Measurements from ENCODE around the gene VWCE.

Gene VWCE

DNA sequence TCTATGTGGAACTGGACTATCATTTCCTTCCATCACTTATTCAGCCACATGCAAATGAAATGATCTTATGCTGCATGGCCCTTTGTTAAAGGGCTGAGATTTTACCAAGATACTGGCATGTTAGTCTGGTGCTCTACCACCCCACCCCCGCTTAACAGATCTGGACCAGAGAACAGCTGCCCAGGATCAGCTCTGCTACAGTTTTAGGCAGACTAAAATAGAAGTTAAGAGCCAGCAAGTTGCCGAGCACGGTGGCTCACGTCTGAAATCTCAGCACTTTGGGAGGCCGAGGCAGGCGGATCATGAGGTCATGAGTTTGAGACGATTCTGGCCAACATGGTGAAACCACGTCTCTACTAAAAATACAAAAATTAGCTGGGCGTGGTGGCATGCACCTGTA lies 33.2 kb upstream of the VWCE start:
- DNase-seq (ENCODE audit: low read depth in 1 of 2, low spot score in 1 of 2), result no peak

DNA sequence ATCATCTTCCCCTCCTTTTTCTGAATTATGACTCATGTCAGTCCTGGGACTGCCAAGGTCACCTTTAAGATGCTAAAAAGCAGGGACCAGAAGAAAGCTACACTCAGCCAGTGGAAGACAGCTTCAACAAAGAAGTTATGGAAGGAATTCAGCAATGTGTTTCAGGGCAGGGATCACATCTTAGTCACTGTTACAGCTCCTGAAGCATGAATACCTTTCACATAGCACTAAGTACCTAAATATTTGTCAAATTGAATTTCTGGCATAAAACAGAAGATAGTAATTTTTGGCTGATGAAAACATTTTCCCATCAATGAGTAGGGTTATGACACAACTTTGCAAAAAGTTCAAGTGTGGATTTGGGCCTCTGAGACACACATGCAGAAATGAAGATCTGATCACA lies 32.6 kb upstream of the VWCE start:
- no peak for DNase-seq (ENCODE audit: low read depth in 1 of 2, low spot score in 1 of 2)

DNA sequence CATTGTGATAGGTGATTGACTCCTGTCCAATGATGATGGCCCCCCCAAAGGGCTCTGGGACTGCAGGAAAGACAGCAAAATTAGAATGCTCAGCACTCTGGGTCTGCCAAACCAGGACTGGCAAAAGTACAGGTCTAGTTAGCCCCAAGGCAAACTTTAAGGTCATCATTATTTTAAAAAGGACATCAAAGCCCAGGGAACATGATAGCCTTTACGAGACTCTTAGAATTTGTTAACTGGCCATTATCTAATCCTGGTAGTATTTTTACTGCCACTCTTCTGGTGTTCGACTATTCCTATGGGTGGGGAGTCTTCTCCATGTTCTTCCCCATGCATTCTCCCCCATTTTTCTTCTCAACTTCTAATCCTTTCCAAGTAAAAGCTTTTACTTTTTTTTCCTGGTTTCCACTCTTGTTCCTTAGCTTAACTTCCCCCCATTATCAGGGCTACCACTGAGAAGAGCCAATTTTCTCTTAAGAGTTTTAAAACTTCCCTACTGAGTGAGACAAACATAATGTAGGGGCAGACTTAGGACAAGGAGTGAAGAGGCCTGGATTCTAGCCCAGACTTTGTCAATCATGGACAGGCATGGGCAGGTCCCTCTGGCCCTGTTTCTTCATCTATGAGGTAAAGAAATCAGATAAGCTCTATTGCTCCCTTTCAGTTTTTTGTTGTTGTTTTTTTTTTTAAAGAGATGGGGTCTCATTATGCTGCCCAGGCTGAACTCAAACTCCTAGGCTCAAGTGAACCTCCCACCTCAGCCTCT lies 30.7 kb upstream of the VWCE start:
- no peak for DNase-seq (ENCODE audit: low read depth in 1 of 2, low spot score in 1 of 2)

DNA sequence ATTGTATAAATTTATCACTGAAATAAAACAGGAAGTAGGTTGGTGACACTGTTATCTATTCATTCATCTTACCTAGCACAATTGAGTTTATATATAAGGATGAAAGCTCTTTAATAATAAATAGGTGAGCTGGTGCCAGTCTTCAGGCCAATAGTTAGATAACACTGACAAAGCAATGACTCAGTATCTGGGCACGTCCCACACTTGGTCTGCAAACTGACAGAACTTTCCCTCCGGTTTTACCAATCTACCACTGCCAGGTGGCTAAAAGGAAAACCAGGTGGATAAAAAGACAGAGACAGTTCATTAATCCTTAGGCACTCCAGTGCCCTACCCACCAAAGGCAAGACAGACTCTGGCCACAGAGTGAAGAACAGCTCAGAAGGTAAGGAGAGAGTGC lies 20.1 kb upstream of the VWCE start:
- DNase-seq (ENCODE audit: low read depth in 1 of 2, low spot score in 1 of 2), result no peak

DNA sequence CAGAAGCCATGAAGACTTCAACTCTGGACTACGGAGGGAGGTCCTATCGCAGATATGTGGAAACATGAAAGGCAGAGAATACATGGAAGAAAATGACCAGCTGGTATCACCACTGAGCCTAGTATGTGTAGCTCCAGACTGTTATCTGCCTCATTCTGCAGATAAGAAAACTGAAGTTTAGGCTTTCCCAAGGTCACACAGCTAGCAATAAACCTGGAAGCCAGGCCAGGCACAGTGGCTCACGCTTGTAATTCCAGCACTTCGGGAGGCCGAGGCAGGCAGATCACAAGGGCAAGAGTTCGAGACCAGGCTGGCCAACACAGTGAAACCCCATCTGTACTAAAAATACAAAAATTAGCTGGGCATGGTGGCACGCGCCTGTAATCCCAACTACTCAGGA lies 15.6 kb upstream of the VWCE start:
- DNase-seq (ENCODE audit: low read depth in 1 of 2, low spot score in 1 of 2), result no peak

DNA sequence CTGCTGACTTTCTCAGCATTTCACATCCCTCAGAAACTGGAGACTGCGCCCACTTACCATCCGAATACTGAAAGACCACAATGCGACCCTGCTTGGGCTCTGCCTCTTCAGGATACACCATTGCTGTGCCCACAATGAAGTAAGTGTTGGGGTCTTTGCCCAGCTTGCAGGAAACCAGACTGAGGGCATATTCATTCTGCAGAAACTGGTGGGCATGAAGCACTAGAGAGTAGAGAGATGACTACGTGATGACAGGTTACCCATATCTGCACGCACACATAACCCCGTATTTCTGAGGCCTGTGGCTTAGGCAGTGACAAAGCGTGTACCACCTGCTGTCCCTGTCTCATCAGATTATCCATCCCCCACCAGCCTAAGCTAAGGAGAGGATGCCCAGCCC lies 14.6 kb upstream of the VWCE start:
- no peak for DNase-seq (ENCODE audit: low read depth in 1 of 2, low spot score in 1 of 2)

DNA sequence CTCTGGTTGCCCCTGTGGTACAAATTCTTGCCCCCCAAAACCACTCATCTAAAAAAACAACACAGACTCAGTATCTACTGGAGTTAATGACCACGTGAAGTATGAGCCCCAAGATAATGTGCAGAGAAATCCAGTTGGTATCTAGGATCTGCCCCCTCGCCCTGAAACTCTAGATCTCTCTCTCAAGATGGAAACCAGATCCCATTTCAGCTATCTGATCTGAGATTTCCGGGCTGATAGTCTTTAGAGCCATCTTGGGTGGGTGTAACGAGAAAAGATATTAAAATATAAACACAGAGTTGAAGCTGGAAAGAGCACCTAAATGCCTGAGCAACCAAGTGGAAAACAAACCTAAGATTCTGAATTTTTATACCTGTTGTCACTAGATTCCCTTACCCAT lies 14.0 kb upstream of the VWCE start:
- no peak for DNase-seq (ENCODE audit: low read depth in 1 of 2, low spot score in 1 of 2)

DNA sequence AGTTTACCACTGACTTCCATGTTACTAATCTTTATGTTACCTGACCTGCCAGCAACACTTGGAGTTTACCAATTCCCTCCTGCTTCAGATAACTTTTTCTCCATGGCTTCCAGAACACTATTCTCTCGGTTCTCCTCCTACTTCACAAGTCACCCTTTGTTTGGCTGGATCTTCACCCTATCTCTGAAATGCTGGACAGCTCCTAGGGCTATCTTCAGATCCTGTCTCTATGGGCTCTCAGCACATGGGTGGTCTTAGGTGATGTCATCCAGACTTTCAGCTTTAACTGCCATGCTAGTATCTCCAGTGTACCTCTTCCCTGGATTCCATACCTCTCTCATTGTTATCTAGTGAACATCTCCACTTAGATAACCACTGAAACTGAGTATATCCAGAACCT lies 12.2 kb upstream of the VWCE start:
- no peak for DNase-seq (ENCODE audit: low read depth in 1 of 2, low spot score in 1 of 2)

DNA sequence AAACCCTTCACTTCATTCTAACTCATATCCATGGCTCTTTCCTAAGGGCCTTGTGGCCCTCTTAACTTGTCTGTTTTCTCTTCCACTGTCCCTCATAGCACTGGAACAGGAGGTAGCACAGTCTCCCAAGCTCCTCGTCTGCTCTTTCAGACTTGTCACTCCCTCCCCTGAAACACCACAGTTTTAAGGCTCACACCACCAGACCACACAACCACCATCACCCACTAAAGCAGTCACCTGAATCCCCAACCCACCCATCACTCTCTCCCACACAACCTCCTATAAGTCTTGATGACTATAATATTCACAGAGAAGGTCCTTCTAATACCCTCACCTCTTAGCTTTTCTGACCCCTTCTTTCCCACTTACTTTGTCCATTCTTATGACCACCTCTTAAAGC lies 11.1 kb upstream of the VWCE start:
- no peak for DNase-seq (ENCODE audit: low read depth in 1 of 2, low spot score in 1 of 2)

DNA sequence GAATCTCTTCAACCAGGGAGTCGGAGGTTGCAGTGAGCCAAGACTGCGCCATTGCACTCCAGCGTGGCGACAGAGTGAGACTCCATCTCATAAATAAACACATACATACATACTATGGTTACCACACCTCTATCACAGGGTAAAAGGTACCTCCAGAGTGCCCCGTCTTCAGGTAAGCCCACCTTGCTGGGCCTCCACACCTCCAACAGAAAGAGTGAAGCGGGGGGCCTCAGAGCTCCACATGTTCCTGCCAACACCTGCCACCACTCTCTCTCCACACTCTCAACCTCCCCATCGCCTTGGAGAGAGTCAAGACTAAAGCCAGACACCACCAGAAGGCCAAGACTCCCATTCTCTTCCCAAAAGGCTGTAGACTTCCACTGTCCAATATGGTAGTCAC lies 10.3 kb upstream of the VWCE start:
- DNase-seq (ENCODE audit: low read depth in 1 of 2, low spot score in 1 of 2), result no peak

DNA sequence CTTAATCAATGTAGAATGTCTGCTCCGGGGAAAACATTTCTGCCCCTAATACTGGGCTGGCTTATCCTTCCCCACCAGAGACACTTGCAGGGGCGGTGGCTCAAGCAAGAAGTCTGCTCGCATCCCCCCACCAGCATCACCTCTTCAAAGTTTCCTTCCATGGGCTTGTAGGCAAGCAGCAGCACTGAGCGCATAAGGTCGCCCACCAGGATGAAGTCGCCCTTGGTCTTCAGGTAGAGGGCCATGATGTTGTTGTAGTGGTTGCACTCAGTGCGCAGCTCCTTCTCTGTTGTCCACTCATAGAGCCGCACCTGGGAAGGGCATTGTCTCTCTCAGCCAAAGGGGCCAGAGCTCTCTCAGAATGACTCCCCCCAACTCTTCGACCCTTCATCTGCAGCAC lies 8.6 kb upstream of the VWCE start:
- no peak for DNase-seq (ENCODE audit: low read depth in 1 of 2, low spot score in 1 of 2)

DNA sequence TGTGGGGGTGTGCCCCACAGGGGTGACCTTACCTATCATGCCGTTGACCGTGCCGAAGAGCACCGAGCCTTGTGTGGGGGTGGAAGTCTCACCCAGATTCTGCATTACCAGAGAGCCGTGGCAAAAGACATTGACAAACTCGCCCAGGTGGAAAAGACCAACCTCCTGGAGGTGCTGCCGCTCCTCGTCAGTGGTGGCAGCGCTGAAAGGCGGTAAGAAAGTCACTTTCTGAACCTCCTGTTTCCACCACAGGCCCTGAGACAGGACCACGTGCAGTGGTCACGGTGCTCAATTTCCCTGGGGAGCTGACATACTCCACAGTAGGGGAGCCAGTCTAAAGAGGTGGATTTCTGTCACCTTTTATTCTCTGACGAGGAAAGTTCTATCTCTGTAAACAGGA lies 7.4 kb upstream of the VWCE start:
- DNase-seq (ENCODE audit: low read depth in 1 of 2, low spot score in 1 of 2), result no peak

DNA sequence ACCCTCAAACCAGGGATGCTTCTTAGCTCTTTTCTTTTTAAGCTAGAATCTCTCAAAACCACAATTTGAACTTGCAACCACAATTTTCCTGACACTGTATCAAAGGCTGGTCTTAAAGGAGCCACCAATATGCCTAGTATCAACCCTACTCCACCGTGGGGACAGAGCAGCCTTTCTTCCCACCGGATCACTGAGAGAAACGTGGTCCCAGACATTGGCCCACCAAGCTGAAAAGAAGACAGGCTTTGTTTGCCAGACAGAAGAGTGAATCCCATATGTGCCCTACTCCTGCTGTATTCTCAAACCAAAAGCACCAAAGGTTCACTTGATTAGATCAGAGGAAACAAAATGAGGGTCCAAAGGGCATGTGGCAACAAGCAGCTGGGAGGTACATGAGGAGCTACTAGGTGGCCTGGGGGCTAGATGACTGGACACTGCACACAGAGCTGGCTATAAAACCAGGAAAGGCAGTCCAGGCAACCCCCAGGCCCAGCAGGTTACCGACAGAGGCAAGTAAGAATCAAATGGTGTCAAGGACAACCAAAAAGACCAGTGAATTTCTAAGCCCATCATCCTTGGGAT lies 3.6 kb upstream of the VWCE start:
- DNase-seq (ENCODE audit: low read depth in 1 of 2, low spot score in 1 of 2), result no peak

DNA sequence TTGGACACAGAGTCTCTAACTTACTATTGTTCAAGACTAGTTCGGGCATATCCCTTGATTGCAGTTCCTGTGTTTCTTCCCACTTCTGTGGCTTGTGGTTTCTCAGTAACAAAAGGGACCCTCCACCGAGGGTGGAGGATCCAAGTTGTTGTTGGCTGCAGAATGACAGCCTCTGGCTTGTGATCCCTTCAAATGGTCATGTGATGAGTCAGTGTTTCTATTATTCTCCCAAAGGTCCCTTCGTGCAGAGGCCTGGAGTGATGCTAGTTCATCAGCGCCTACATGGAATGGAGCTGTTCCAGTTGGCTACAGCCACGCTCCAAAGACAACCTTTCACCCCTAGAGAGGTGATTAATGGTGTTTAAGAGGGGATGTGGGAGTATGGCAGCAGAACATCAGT lies 2.6 kb upstream of the VWCE start:
- no peak for DNase-seq (ENCODE audit: low read depth in 1 of 2, low spot score in 1 of 2)

DNA sequence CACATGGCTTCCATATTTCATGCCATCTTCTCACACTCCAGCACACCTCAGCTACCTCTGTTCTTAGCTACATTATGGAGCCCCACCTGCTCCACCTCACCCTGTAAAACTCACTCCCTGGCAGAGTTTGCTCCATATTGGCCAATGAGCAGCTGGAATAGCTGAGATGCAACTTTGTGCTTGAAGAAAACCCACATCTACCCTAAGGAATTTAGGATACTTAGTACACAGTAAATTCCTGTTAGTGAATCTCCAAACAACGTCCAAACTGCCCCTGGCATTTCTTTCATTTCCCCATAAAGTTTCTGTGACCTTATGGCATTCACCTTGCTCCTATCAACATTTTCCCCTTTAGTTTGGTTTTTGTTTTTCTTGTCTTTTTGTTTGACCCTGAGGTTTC lies 2.2 kb upstream of the VWCE start:
- no peak for DNase-seq (ENCODE audit: low read depth in 1 of 2, low spot score in 1 of 2)

DNA sequence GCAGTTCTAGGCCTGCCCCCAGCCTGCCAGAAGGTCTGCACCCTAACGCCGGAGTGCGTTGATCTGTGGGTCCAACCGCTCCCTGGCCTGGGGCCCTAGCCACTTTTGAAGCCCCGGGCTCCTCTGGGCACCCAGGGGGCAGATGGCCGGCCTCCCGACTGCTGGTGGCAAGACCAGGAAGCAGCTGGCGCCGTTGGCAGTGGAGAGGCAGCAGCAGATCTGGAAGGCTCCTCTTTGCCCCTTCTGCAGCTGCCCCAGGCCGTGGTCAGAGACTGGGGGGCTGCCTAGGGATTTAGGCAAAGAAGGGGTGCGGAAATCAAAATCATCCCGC lies 445 bp upstream of the VWCE start:
- no peak for DNase-seq (ENCODE audit: low read depth in 1 of 2, low spot score in 1 of 2)

DNA sequence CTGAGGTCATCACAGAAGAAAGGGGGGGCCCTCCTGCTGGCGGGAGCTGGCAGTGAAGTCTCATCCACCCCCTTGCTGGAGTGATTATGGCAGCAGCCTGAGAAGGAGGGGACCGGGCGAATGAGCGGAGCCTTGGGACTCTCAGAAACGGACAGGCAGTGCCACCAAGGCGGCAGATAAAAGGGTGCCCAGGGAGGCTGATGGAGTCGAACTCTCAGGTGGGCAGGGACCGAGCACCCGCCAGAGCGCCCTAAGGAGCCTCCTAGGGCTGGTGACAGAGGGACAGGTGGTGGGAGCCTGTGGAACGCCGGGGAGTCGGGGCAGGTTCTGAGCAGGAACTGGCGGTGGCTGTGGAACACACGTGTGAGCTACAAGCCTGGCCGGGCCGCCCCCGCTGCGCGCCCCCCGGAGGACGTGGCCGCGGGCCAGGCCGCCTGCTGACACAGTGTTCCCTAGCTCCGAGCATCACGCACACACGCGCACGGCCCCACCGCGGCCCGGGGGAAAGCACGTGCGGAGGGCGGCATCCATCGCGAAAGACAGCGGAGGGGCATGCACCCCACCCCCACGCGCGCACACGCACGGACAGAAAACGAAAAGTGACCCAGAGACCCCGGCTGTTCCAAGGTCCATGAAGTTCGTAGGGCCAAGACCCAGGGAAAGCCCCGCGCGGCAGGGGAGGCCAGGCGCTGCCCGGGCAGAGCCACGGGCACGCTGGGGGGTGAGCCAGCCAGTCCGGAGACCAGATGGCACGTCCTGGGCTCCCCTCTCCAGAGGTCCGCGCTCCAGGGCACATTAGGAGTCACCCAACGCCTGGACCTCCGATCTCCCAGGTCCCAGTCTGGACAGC lies 1.0 kb downstream of the VWCE start:
- DNase-seq (ENCODE audit: low read depth in 1 of 2, low spot score in 1 of 2), result peak; percentile 21 to 33

DNA sequence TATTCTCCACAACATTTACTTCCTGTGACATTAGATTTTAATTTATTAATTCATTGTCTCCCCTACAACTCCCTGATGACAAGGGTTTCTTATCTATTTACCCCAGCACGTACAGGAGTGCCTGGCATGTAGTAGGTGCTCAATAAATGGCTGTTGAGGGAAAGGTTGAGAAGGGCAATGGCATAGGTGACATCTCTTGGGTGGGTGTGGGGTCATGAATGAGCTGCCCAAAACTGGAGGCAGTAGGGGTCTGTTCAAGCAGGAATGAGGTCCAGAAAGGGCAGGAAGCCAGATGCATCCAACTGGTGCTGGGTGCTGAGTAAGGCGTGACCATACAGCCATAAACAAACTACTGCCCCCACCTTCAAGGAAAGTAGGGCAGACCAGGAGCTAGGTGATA lies 2.8 kb downstream of the VWCE start:
- no peak for DNase-seq (ENCODE audit: low read depth in 1 of 2, low spot score in 1 of 2)

DNA sequence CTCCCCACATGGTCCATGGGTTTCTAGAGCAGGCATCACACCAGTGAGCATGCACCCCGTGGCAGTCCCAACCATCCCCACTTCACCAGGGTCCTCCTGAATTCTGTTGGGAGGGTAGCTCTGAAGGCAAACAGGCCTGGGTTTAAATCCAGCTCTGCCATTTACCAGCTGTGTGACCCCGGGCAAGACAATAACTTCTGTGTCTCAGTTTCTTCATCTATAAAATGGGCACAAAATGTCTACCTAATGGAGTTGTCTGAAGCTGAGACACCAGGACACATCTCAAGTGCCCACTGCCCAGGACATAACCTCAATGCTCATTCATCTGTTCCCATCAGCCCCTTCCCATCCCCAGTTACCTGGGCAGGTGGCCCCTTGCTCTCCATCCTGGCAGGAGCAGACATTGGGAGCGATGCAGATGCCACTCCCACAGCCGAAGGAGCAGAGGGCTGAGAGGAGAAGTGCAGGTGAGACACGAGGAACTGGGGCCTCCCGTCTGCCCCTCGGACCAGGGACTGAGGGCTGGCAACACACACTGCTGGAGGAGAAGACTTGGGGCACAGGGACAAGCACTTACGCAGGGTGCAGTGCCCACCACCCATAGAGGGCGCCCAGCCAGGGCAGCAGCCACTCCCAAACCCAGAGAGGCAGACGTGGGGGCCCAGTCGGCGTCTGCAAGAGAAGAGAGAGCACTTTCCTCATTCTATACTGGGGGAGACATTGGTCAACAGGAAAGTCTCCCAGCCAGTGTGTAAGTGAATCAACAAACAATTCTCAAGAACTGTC lies 4.0 kb downstream of the VWCE start:
- no peak for DNase-seq (ENCODE audit: low read depth in 1 of 2, low spot score in 1 of 2)

DNA sequence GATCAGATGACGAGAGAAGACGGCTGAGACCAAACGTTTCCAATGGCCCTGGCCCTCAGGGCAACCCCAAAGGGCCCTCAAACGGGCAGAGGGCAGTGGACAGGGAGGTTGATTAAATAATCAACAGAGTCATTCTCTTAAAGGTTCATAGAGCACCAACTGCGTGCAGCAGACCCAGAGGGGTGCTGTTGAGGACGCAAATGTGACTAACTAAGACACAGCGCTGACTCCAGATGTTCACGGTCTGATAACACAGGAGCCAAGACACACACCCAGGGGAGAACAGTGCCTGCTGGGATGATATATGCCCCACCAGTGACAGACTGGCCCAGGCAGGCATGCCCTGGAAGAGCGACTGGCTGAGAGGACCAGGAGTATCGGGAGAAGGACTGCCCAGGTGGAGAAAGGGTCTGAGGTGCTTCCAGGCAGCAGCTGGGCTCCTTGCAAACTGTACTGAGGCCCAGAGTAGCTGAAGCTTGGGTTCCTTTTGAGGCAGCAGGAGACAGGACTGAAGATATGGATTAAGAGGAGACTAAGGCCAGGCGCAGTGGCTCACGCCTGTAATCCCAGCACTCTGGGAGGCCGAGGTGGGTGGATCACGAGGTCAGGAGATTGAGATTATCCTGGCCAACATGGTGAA lies 7.7 kb downstream of the VWCE start:
- no peak for DNase-seq (ENCODE audit: low read depth in 1 of 2, low spot score in 1 of 2)

DNA sequence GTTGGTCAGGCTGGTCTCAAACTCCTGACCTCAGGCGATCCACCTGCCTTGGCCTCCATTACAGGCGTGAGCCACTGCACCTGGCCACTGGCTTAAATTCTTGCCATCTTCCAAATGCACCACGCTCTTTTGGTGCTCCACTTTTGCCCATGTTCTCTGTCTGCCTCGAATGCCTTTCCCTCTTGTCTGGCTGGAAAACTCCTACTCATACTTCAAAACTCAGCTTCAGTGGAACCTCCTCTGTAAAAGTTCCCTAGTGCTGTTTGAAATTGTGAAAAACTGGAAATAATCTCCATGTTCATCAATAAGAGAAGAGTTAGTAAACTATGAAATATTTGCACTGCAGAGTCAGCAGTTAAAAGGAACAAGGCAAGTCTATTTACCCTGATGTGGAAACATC lies 11.5 kb downstream of the VWCE start:
- DNase-seq (ENCODE audit: low read depth in 1 of 2, low spot score in 1 of 2), result no peak

Data from activated CD4-positive, alpha-beta T cell treated with anti-CD3 and anti-CD28 coated beads, Interleukin-2, amount 50 U/mL, for 24 hours (primary cell).